ACC112 (cell line): ENCODE measurements around the gene CAMKK2.
"Not testable (repeated sequence)": the region's sequence is repeated elsewhere in the genome, so short reads cannot be mapped to it uniquely, and the experiment has no call there.

ENCODE experiments used
- H2AFZ ChIP-seq: fragments of 200-600 bp; sonication (generic); one replicate; pipeline ENCODE4 v1.6.0; 2017; ENCODE audit warnings: antibody characterized with exemption, low read length; ENCODE audit not compliant: unreplicated experiment
- H3K27ac ChIP-seq: fragments of 200-600 bp; sonication (generic); 2 replicates; pipeline ENCODE4 v1.5.1; 2014; ENCODE audit warnings: low read depth, mild to moderate bottlenecking, antibody characterized with exemption, low read length, moderate library complexity
- H3K27me3 ChIP-seq: fragments of 200-600 bp; sonication (generic); 2 replicates; pipeline ENCODE4 v1.6.1; 2014; ENCODE audit warnings: mild to moderate bottlenecking, antibody characterized with exemption, low read length, moderate library complexity, mixed read lengths; ENCODE audit not compliant: insufficient read depth
- H3K36me3 ChIP-seq: fragments of 200-600 bp; sonication (generic); 2 replicates; pipeline ENCODE4 v1.6.1; 2016; ENCODE audit warnings: mild to moderate bottlenecking, antibody characterized with exemption, low read length, moderate library complexity, mixed read lengths; ENCODE audit not compliant: insufficient read depth
- H3K4me1 ChIP-seq: fragments of 200-600 bp; sonication (generic); one replicate; pipeline ENCODE4 v1.6.1; 2016; ENCODE audit warnings: low read length, mixed read lengths; ENCODE audit not compliant: insufficient read depth, unreplicated experiment, control insufficient read depth
- H3K4me3 ChIP-seq: fragments of 200-600 bp; sonication (generic); 2 replicates; pipeline ENCODE4 v1.5.1; 2014; ENCODE audit warnings: mild to moderate bottlenecking, low read depth, low read length
- H3K79me2 ChIP-seq: fragments of 200-600 bp; sonication (generic); one replicate; pipeline ENCODE4 v1.6.0; 2016; ENCODE audit warnings: low read length; ENCODE audit not compliant: control insufficient read depth, unreplicated experiment, insufficient read depth

CAMKK2 gene

GRCh38 chr12:121212875-121213274 lies 83.6 kb downstream of the CAMKK2 start:
- H3K27me3 ChIP-seq, result no peaks in the 10 kb centered on the region
- no peaks in the 10 kb centered on the region for H3K79me2 ChIP-seq
- H2AFZ ChIP-seq, result no peak overlapping the region
- no peak overlapping the region for H3K4me3 ChIP-seq
- H3K27ac ChIP-seq, result no peak overlapping the region
- no peaks in the 10 kb centered on the region for H3K36me3 ChIP-seq
- peaks cover 18% of the 10 kb centered on the region for H3K4me1 ChIP-seq

GRCh38 chr12:121209624-121210572 lies 86.6 kb downstream of the CAMKK2 start, which contains the start of gene P2RX4:
P2RX4 (plus strand) TSS chr12:121210129; CDS start chr12:121210165, 36 bp downstream.
- H2AFZ ChIP-seq, result peak within 1 kb of the TSS; percentile 83
- H3K27ac ChIP-seq, result peak within 1 kb of the TSS; percentile 41
- H3K79me2 ChIP-seq, result no peaks in the 10 kb centered on the region
- H3K4me3 ChIP-seq, result peak within 1 kb of the TSS; percentile 92
- H3K36me3 ChIP-seq, result no peaks in the 10 kb centered on the region
- no peaks in the 10 kb centered on the region for H3K27me3 ChIP-seq
- H3K4me1 ChIP-seq, result peaks cover 11% of the 10 kb centered on the region

- Histone ChIP-seq H2AFZ (no peak overlapping the region), H3K79me2 (no peaks in the 10 kb centered on the region), H3K36me3 (no peaks in the 10 kb centered on the region), H3K4me1 (peaks cover 5% of the 10 kb centered on the region), H3K27me3 (no peaks in the 10 kb centered on the region), H3K4me3 (peak overlapping the region; percentile 92; the same call in 1 of the 2 replicates), H3K27ac (no peak overlapping the region)
Measured at GRCh38 chr12:121209221-121209620, 87.3 kb downstream of the CAMKK2 start.

GRCh38 chr12:121208571-121208970 lies 87.9 kb downstream of the CAMKK2 start:
- H3K4me3 ChIP-seq, H3K4me1 ChIP-seq, H3K27ac ChIP-seq, H3K27me3 ChIP-seq, H2AFZ ChIP-seq, H3K79me2 ChIP-seq, H3K36me3 ChIP-seq: not testable (repeated sequence)

- Histone ChIP-seq H3K27ac (no peak overlapping the region), H3K4me1 (no peaks in the 10 kb centered on the region), H2AFZ (no peak overlapping the region), H3K36me3 (no peaks in the 10 kb centered on the region), H3K4me3 (no peak overlapping the region), H3K27me3 (no peaks in the 10 kb centered on the region), H3K79me2 (no peaks in the 10 kb centered on the region)
Measured at GRCh38 chr12:121205491-121205890, 91.0 kb downstream of the CAMKK2 start.

- Histone ChIP-seq H3K27me3 (no peaks in the 10 kb centered on the region), H3K27ac (no peak overlapping the region), H2AFZ (no peak overlapping the region), H3K4me1 (no peaks in the 10 kb centered on the region), H3K4me3 (no peak overlapping the region), H3K79me2 (no peaks in the 10 kb centered on the region), H3K36me3 (no peaks in the 10 kb centered on the region)
Measured at GRCh38 chr12:121203482-121203881, 93.0 kb downstream of the CAMKK2 start.

- H3K4me3 ChIP-seq, result no peak overlapping the region
- no peak overlapping the region for H3K27ac ChIP-seq
- no peaks in the 10 kb centered on the region for H3K79me2 ChIP-seq
- no peaks in the 10 kb centered on the region for H3K4me1 ChIP-seq
- H3K27me3 ChIP-seq, result no peaks in the 10 kb centered on the region
- H2AFZ ChIP-seq, result no peak overlapping the region
- H3K36me3 ChIP-seq, result no peaks in the 10 kb centered on the region
Measured at GRCh38 chr12:121202407-121203355, 93.8 kb downstream of the CAMKK2 start.

- H3K27me3 ChIP-seq, H3K4me1 ChIP-seq, H2AFZ ChIP-seq, H3K4me3 ChIP-seq, H3K79me2 ChIP-seq, H3K36me3 ChIP-seq, H3K27ac ChIP-seq: not testable (repeated sequence)
Measured at GRCh38 chr12:121201140-121201539, 95.4 kb downstream of the CAMKK2 start.

GRCh38 chr12:121198949-121199348 lies 97.6 kb downstream of the CAMKK2 start:
- Histone ChIP-seq H2AFZ (no peak overlapping the region), H3K4me3 (no peak overlapping the region)

GRCh38 chr12:121196902-121197301 lies 99.6 kb downstream of the CAMKK2 start:
- Histone ChIP-seq H3K79me2 (no peaks in the 10 kb centered on the region), H3K4me3 (no peak overlapping the region), H3K4me1 (no peaks in the 10 kb centered on the region), H3K36me3 (no peaks in the 10 kb centered on the region), H3K27ac (no peak overlapping the region), H2AFZ (no peak overlapping the region), H3K27me3 (no peaks in the 10 kb centered on the region)

More at GRCh38 chr12:121198949-121199348, 97.6 kb downstream of the CAMKK2 start:
- no peaks in the 10 kb centered on the region for H3K79me2 ChIP-seq
- no peaks in the 10 kb centered on the region for H3K4me1 ChIP-seq
- no peak overlapping the region for H3K27ac ChIP-seq
- no peaks in the 10 kb centered on the region for H3K36me3 ChIP-seq
- no peaks in the 10 kb centered on the region for H3K27me3 ChIP-seq
